Measurements from ENCODE around the gene OGFOD3. TPM values are rescaled to one million over a fixed set of nuclear protein-coding genes. Genes with fewer than 3 reads are reported as not detected.
"Not testable (repeated sequence)": the region's sequence is repeated elsewhere in the genome, so short reads cannot be mapped to it uniquely, and the experiment has no call there.

The OGFOD3 gene
- total and polyA plus RNA-seq, 2 donors (not counting 1 experiment from before 2014, with no cell fraction given): 22.6 to 30.5 TPM

- POLR2A ChIA-PET: interaction anchor here (0.5 to 0.6 kb wide), 2 partner anchors 114 to 142 kb away, joined by 4 read pairs; no protein-coding TSS in a partner anchor
Observed at GRCh38 chr17:82412535-82413520, 5.6 kb downstream of the OGFOD3 start.

GRCh38 chr17:82412081-82412480, 6.3 kb downstream of the OGFOD3 start:
- H2AFZ ChIP-seq (ENCODE audit: insufficient read depth, low read depth, low read length, poor library complexity, severe bottlenecking); H3K4me2 ChIP-seq (replicated peaks; ENCODE audit: low read depth, low read length, poor library complexity, severe bottlenecking); H3K4me3 ChIP-seq (ENCODE audit: control extremely low read depth in 1 of 5, extremely low read depth in 1 of 5, insufficient read depth in 1 of 5, low read depth in 2 of 5, low read length in 4 of 5); H3K9ac ChIP-seq (ENCODE audit: low read length); H3K27me3 ChIP-seq (replicated peaks in 1 of 4; ENCODE audit: control extremely low read depth in 1 of 4, control insufficient read depth in 3 of 4, insufficient read depth in 4 of 4, low read length in 3 of 4); H3K27ac Mint-ChIP-seq; DNase-seq; H3K27me3 Mint-ChIP-seq; ATAC-seq (ENCODE audit: low read depth); H3K9me3 Mint-ChIP-seq (ENCODE audit: insufficient read depth); CTCF ChIA-PET; H3K27ac ChIP-seq (ENCODE audit: low read length in 2 of 2); H3K4me3 Mint-ChIP-seq; H3K9me3 ChIP-seq (ENCODE audit: control extremely low read depth in 1 of 3, control insufficient read depth in 2 of 3, insufficient read depth in 1 of 3, low read length in 2 of 3): not testable (repeated sequence)
- Histone ChIP-seq H3K79me2 (ENCODE audit: control insufficient read depth, insufficient read depth, low read length) (peaks cover 53% of the 10 kb centered on the region), H3K4me1 (ENCODE audit: control insufficient read depth in 2 of 2, insufficient read depth in 2 of 2, low read length in 2 of 2) (peaks cover 4 to 20% of the 10 kb centered on the region in 2 donors), H3K36me3 (replicated peaks in 1 of 2; ENCODE audit: control extremely low read depth in 1 of 2, control insufficient read depth in 1 of 2, extremely low read depth in 1 of 2, insufficient read depth in 2 of 2, low read length in 1 of 2) (peaks cover 0 to 18% of the 10 kb centered on the region in 2 experiments), H4K20me1 (ENCODE audit: control insufficient read depth, insufficient read depth, low read length, poor library complexity, severe bottlenecking) (peaks cover 55% of the 10 kb centered on the region)
- WGBS (ENCODE audit: insufficient coverage): 78% methylated on average over 10 of the region's 16 CpGs
- POLR2A ChIA-PET: interaction anchor here (0.5 kb wide), 1 partner anchor 142 kb away, joined by 4 read pairs; no protein-coding TSS in a partner anchor
- H3K4me1 Mint-ChIP-seq: peaks cover 21% of the 10 kb centered on the region
- intact Hi-C loops (cut with micrococcal nuclease): loop anchor here (10.0 kb wide), 2 partner anchors 117 to 207 kb away; no protein-coding TSS in a partner anchor

More at GRCh38 chr17:82412535-82413520, 5.6 kb downstream of the OGFOD3 start:
- Histone ChIP-seq H3K4me1 (ENCODE audit: control insufficient read depth in 2 of 2, insufficient read depth in 2 of 2, low read length in 2 of 2) (peaks cover 8 to 18% of the 10 kb centered on the region in 2 donors), H3K36me3 (replicated peaks in 1 of 2; ENCODE audit: control extremely low read depth in 1 of 2, control insufficient read depth in 1 of 2, extremely low read depth in 1 of 2, insufficient read depth in 2 of 2, low read length in 1 of 2) (peaks cover 0 to 18% of the 10 kb centered on the region in 2 experiments), H3K9ac (ENCODE audit: low read length) (no peak overlapping the region), H3K27ac (ENCODE audit: low read length in 2 of 2) (no peak overlapping the region), H3K4me2 (replicated peaks; ENCODE audit: low read depth, low read length, poor library complexity, severe bottlenecking) (no peak overlapping the region), H2AFZ (ENCODE audit: insufficient read depth, low read depth, low read length, poor library complexity, severe bottlenecking) (no peak overlapping the region), H3K9me3 (ENCODE audit: control extremely low read depth in 1 of 3, control insufficient read depth in 2 of 3, insufficient read depth in 1 of 3, low read length in 2 of 3) (no peaks in the 10 kb centered on the region), H3K79me2 (ENCODE audit: control insufficient read depth, insufficient read depth, low read length) (peaks cover 56% of the 10 kb centered on the region), H4K20me1 (ENCODE audit: control insufficient read depth, insufficient read depth, low read length, poor library complexity, severe bottlenecking) (peaks cover 59% of the 10 kb centered on the region), H3K4me3 (ENCODE audit: control extremely low read depth in 1 of 5, extremely low read depth in 1 of 5, insufficient read depth in 1 of 5, low read depth in 2 of 5, low read length in 4 of 5) (no peak overlapping the region), H3K27me3 (replicated peaks in 1 of 4; ENCODE audit: control extremely low read depth in 1 of 4, control insufficient read depth in 3 of 4, insufficient read depth in 4 of 4, low read length in 3 of 4) (no peaks in the 10 kb centered on the region)
- CTCF ChIA-PET: interaction anchor here (0.6 to 1.2 kb wide), 2 partner anchors 62 to 127 kb away, joined by 3 read pairs; no protein-coding TSS in a partner anchor
- H3K4me1 Mint-ChIP-seq: peaks cover 22% of the 10 kb centered on the region
- 66% methylated on average over 22 of the region's 29 CpGs for WGBS (ENCODE audit: insufficient coverage)
- H3K27ac Mint-ChIP-seq: no peak overlapping the region
- no peaks in the 10 kb centered on the region for H3K27me3 Mint-ChIP-seq
- no peak for DNase-seq
- ATAC-seq (ENCODE audit: low read depth): no peak
- intact Hi-C loops (cut with micrococcal nuclease): loop anchor here (10.0 kb wide), 2 partner anchors 118 to 208 kb away; no protein-coding TSS in a partner anchor
- TF ChIP-seq EZH2 (IDR thresholded peaks at IDR 0.05; ENCODE audit: borderline replicate concordance, insufficient read depth, low read depth, low read length, poor library complexity, severe bottlenecking) (no peak), CTCF (IDR thresholded peaks at IDR 0.05) (no peak)
- H3K9me3 Mint-ChIP-seq (ENCODE audit: insufficient read depth): no peaks in the 10 kb centered on the region
- no peak overlapping the region for H3K4me3 Mint-ChIP-seq
